HL-60 (cell line): ENCODE measurements around the gene FFAR1.

ENCODE experiments used
- CTCF ChIP-seq: IDR thresholded peaks from one replicate; pipeline ENCODE4 v1.5.1; 2011; ENCODE audit warnings: low read length, control low read depth, inconsistent platforms; ENCODE audit not compliant: insufficient read depth
- GABPA ChIP-seq: IDR thresholded peaks from 2 replicates; pipeline ENCODE4 v1.6.1; 2012; ENCODE audit warnings: low read depth
- POLR2AphosphoS5 ChIP-seq: IDR thresholded peaks from 2 replicates; pipeline ENCODE4 v1.6.1; 2012; ENCODE audit warnings: low read depth
- REST ChIP-seq: IDR thresholded peaks from 2 replicates; pipeline ENCODE4 v1.6.1; 2012; ENCODE audit warnings: low read depth; ENCODE audit not compliant: insufficient replicate concordance
- SPI1 ChIP-seq: IDR thresholded peaks from 2 replicates; pipeline ENCODE4 v1.6.1; 2012; ENCODE audit warnings: low read depth, mild to moderate bottlenecking, borderline replicate concordance

- TF ChIP-seq POLR2AphosphoS5 (no peak), CTCF (no peak), GABPA (no peak), REST (no peak), SPI1 (no peak)
These were observed 6.0 kb upstream of the FFAR1 start for GRCh38 chr19:35341565-35342225.
